Eye (tissue), 1 donor: ENCODE measurements around the gene SLC39A11.
"Not testable (repeated sequence)": the region's sequence is repeated elsewhere in the genome, so short reads cannot be mapped to it uniquely, and the experiment has no call there.

Source experiments
- DNase-seq: peaks from one replicate; pipeline ENCODE4 v3.0.0-alpha.2; 2015

Gene SLC39A11

GRCh38 chr17:73105431-73105830 is 12.9 kb upstream of the SLC39A11 start:
- DNase-seq: no peak

DNA sequence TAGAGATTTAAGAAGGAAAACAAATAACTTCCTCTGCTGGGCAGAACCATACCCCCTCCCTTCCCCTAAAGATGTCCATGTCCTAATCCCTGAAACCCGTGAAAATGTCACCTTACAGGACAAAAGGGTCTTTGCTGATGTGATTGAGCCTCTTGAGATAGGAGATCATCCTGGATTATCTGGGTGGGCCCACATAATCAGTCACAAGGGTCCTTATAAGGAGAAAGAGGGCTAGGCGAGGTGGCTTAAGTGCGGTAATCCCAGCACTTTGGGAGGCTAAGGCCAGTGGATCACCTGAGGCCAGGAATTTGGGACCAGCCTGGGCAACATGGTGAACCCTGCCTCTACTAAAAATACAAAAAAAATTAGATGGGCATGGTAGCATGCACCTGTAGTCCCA is 12.0 kb upstream of the SLC39A11 start:
- no peak for DNase-seq

GRCh38 chr17:73103641-73104335 is 11.3 kb upstream of the SLC39A11 start:
- DNase-seq: no peak

DNA sequence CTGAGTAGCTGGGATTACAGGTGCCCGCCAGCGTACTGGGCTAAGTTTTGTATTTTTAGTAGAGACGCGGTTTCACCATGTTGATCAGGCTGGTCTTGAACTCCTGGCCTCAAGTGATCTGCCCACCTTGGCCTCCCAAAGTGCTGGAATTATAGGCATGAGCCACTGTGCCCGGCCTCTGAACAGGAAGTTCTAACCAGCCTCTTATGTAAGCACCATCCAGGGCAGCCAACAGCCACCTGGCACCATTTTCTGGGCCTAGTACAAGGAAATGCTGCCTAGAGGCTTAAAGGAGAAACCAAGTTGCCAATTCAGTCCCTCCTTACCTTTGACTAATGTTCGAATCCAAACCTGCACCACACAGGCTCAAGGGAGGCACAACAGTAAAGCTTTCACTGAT is 8.5 kb upstream of the SLC39A11 start:
- DNase-seq: no peak

GRCh38 chr17:73100363-73100762 is 7.9 kb upstream of the SLC39A11 start:
- no peak for DNase-seq

DNA sequence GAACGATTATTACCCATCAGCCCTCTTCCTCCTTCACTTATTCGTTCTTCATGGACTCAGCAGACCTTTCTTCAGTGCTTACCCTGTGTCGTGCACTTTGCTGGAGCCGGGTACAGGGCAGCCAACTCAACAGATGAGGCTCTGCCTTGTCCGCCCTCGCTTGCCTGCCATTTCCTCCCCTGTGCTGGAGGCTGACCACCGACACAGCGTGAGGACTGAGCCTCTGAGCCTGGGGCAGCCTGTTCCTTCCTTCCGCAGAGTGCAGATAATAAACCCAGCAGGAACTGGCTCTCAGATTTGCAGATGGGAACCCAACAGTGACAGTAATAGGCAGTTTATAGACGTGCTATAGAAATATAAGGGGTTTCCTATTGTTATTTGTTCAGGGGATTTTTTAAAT is 7.0 kb upstream of the SLC39A11 start:
- no peak for DNase-seq

- no peak for DNase-seq
Measured at GRCh38 chr17:73098919-73099318, 6.4 kb upstream of the SLC39A11 start.

GRCh38 chr17:73097973-73098765 is 5.7 kb upstream of the SLC39A11 start:
- DNase-seq: not testable (repeated sequence)

DNA sequence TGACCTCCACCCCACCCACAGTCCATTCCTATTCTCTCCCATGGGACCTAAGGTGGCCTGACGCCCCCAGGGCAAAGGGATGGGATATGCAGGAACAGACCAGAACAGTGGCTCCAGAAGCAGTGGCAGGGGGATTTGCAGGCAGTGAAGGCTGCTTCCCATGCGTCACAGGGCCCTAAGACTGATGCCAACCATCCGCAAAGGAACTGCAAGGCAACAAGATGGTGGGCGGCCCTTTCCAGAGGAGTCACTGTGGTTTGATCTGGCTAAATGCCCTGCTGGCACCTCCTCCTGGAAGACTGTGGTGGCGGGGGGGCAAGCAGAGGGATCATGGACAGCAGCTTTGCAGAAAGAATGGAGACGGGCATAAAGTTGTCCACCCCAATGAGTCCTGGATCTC is 4.4 kb upstream of the SLC39A11 start:
- no peak for DNase-seq

DNA sequence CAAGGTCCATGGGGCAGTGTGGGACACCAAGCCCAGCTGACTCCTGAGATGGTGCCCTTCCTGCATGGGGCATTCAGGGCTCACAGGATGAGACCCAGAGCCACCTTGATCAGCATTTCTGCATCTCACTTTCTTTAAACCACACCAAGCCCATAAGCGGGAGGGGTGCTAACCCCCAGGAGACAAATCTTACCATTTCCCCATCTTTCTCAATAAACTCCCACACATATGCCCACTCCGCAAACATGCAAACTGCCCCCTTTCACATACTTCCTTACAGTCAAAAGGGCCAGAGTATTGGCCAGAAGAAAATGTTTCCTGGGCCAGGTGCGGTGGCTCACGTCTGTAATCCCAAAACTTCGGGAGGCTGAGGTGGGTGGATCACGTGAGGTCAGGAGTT is 3.7 kb upstream of the SLC39A11 start:
- DNase-seq: no peak

- no peak for DNase-seq
Measured at GRCh38 chr17:73093286-73093685, 798 bp upstream of the SLC39A11 start.

DNA sequence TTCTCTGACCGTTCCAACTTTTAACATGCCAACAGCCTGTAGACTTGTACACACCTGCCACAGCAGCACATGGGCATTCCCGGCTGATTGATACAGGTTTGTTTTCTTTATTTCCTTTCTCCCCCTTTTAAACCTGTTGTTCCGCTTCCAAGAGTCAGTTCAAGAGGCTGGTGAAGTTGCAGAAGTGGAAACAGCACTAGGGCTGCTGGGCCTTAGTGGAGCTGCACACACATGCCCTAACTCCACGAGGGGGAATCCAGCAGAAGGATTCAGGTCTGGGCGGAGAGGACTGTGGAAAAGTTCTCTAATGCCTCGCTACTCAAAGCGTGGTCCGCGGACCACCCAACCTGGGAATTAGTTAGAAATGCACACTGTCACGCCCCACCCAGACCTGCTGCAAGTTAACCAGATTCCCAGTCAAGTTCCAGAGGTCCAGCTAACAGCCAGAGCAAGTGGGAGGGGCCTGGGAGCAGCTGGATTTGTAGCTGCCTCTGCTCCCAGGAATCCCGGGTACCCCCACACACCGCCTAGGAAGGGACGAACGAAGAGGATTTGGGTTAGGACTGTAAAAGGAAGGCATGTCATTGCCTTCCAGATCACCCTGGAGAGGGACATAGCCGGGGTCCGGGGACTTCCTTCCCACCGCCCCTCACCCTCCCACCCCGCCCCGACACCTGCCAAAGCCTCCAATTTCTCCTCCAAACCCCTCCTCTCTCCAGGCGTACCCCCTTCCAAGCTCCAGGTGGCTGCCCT is 542 bp downstream of the SLC39A11 start:
- DNase-seq: peak; percentile 33

DNA sequence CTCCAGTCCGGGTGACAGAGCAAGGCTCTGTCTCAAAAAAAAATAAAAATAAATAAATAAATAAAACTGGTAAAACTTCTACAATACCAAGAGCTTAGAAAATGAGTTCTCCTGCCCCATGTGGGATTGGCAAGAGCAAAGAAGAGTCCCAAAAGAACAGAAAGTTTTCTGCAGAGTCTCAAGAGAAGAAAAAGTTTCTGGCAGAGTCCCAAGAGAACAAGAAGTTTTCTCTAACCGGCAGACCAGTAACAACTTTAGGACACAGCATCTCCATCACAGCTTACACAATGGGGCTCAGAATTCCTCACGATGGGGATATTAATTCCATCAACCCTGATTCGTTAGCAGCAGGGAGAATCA is 1.1 kb downstream of the SLC39A11 start:
- no peak for DNase-seq

GRCh38 chr17:73090396-73091202 is 1.9 kb downstream of the SLC39A11 start:
- DNase-seq: no peak

DNA sequence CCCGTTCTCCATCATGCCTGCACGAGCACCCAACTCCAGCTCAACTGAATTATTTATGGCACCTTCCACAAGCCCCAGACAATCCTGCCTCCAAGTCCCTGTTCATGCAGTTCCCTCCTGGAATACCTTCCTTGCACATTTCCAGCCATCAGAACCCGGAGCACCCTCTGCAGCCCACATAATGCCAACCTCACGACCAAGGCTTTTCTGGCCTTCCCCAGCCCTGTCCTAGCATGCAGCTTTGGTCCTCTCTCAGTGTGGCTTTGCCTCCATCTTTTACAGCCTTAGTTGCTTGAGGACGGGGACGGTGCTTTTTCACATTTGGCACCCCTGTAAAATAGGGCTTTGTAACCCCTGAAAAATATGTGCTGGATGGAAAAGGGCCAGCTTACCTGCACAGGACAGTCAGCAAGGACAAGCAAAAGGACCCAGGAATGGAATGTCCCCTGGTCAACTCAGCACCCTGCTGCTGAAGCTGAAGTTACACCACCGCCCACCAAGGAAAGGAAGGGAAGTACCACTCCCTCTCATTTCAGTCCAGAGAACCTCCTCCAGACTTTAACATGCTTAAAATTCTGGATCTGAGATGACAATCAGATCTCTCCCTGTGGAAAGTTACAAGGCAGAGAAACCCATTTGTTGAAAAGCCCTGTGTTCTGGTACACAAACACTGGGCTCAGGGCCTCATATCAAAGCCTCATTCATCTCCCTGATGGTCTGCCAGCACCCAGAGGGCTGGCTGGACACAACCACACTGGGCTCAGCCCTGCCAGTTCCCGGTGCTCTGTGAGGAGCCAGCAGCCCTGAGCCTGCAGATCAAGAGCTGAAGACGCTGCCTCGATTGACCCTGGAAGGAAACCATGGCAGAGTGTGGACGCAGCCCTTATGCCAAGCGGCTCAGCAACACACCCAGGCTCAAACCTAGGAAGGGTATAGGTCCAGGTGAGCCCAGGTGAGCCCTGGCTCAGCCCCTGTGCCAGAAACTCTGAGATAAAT is 2.9 kb downstream of the SLC39A11 start:
- no peak for DNase-seq

- no peak for DNase-seq
Measured at GRCh38 chr17:73088561-73088960, 3.9 kb downstream of the SLC39A11 start.

- no peak for DNase-seq
Measured at GRCh38 chr17:73083432-73083831, 9.1 kb downstream of the SLC39A11 start.

GRCh38 chr17:73074566-73074965 is 17.9 kb downstream of the SLC39A11 start:
- DNase-seq: no peak

- no peak for DNase-seq
Measured at GRCh38 chr17:73072219-73072962, 20.1 kb downstream of the SLC39A11 start.

- DNase-seq: peak; percentile 28
Measured at GRCh38 chr17:73071066-73071999, 21.2 kb downstream of the SLC39A11 start.
